ENCODE measurements around the gene PLCB1.

Gene PLCB1

DNA sequence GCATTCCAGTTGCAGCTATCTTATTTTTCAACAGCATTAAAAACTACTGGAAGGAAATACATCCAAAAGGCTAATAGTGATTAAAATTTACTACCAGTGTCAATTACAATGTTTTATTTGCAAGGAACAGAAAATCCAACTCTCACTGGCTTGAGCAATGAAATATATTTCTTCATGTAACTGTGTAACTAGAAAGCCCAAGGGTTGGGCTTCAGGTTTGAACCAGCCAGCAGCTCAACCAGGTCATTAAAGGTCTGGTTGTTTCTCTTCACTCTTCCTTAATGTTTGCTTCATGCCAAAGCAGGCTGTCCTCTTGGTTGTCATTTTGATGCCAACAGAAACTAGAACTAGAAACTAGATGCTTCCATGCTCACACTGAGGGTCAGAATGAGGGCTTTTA, 437.7 kb downstream of the PLCB1 start:
- H3K9ac ChIP-seq (ENCODE audit: low read length), result no peak overlapping the region
- H3K18ac ChIP-seq (ENCODE audit: low read length), result no peak overlapping the region
- H3K4me1 ChIP-seq (ENCODE audit: control insufficient read depth in 1 of 2, insufficient read depth in 2 of 2, low read length in 2 of 2), result no peaks in the 10 kb centered on the region
- no peak overlapping the region for H3K23ac ChIP-seq (ENCODE audit: low read length)
- no peak overlapping the region for H4K12ac ChIP-seq (ENCODE audit: low read depth, low read length)
- no peak overlapping the region for H2BK12ac ChIP-seq (ENCODE audit: low read length)
- H2AFZ ChIP-seq (ENCODE audit: insufficient read depth, low read length, poor library complexity), result no peak overlapping the region
- no peaks in the 10 kb centered on the region for H3K27me3 ChIP-seq (ENCODE audit: insufficient read depth, low read length)
- no peaks in the 10 kb centered on the region for H3K79me1 ChIP-seq (ENCODE audit: low read length)
- no peak for DNase-seq
- no peak overlapping the region for H3K27ac ChIP-seq (ENCODE audit: low read depth, low read length)
- H4K8ac ChIP-seq (ENCODE audit: low read depth, low read length), result no peak overlapping the region
- H3K4ac ChIP-seq (ENCODE audit: low read depth, low read length), result no peak overlapping the region
- H2BK120ac ChIP-seq (ENCODE audit: insufficient read depth, low read length, poor library complexity), result no peak overlapping the region
- no peak overlapping the region for H4K91ac ChIP-seq (ENCODE audit: low read depth, low read length)
- H2AK5ac ChIP-seq (ENCODE audit: low read length), result no peak overlapping the region
- no peaks in the 10 kb centered on the region for H3K36me3 ChIP-seq (ENCODE audit: control insufficient read depth in 1 of 2, insufficient read depth in 2 of 2, low read length in 2 of 2)
- H2BK5ac ChIP-seq (ENCODE audit: low read depth, low read length, poor library complexity), result no peak overlapping the region
- H3K9me3 ChIP-seq (ENCODE audit: insufficient read depth, low read depth, low read length), result no peaks in the 10 kb centered on the region
- H3K4me3 ChIP-seq (ENCODE audit: low read depth, low read length), result no peak overlapping the region
- H3K4me2 ChIP-seq (ENCODE audit: low read length), result no peak overlapping the region
- no peak overlapping the region for H3K14ac ChIP-seq (ENCODE audit: low read length)
- H3K79me2 ChIP-seq (ENCODE audit: control insufficient read depth, insufficient read depth, low read length, poor library complexity), result no peaks in the 10 kb centered on the region

- no peak overlapping the region for H2BK120ac ChIP-seq (ENCODE audit: insufficient read depth, low read length, poor library complexity)
- no peaks in the 10 kb centered on the region for H3K4me1 ChIP-seq (ENCODE audit: control insufficient read depth in 1 of 2, insufficient read depth in 2 of 2, low read length in 2 of 2)
- no peak overlapping the region for H3K14ac ChIP-seq (ENCODE audit: low read length)
- H2BK5ac ChIP-seq (ENCODE audit: low read depth, low read length, poor library complexity), result no peak overlapping the region
- no peak overlapping the region for H4K8ac ChIP-seq (ENCODE audit: low read depth, low read length)
- no peaks in the 10 kb centered on the region for H3K9me3 ChIP-seq (ENCODE audit: insufficient read depth, low read depth, low read length)
- no peaks in the 10 kb centered on the region for H3K27me3 ChIP-seq (ENCODE audit: insufficient read depth, low read length)
- no peak overlapping the region for H4K12ac ChIP-seq (ENCODE audit: low read depth, low read length)
- no peak for DNase-seq
- H2BK12ac ChIP-seq (ENCODE audit: low read length), result no peak overlapping the region
- H3K27ac ChIP-seq (ENCODE audit: low read depth, low read length), result no peak overlapping the region
- no peak overlapping the region for H3K18ac ChIP-seq (ENCODE audit: low read length)
- no peak overlapping the region for H3K4ac ChIP-seq (ENCODE audit: low read depth, low read length)
- no CpG with 5 or more reads among the region's 2 CpGs for WGBS (ENCODE audit: extremely low coverage, insufficient coverage, insufficient read length)
- H3K4me2 ChIP-seq (ENCODE audit: low read length), result no peak overlapping the region
- no peaks in the 10 kb centered on the region for H3K36me3 ChIP-seq (ENCODE audit: control insufficient read depth in 1 of 2, insufficient read depth in 2 of 2, low read length in 2 of 2)
- no peak overlapping the region for H3K4me3 ChIP-seq (ENCODE audit: low read depth, low read length)
- H3K23ac ChIP-seq (ENCODE audit: low read length), result no peak overlapping the region
- no peak overlapping the region for H2AK5ac ChIP-seq (ENCODE audit: low read length)
- H3K79me2 ChIP-seq (ENCODE audit: control insufficient read depth, insufficient read depth, low read length, poor library complexity), result no peaks in the 10 kb centered on the region
- H3K79me1 ChIP-seq (ENCODE audit: low read length), result no peaks in the 10 kb centered on the region
- no peak overlapping the region for H2AFZ ChIP-seq (ENCODE audit: insufficient read depth, low read length, poor library complexity)
- H3K9ac ChIP-seq (ENCODE audit: low read length), result no peak overlapping the region
- no peak overlapping the region for H4K91ac ChIP-seq (ENCODE audit: low read depth, low read length)
Measured at GRCh38 chr20:8571611-8572010, 439.5 kb downstream of the PLCB1 start.

- Histone ChIP-seq H3K9me3 (ENCODE audit: insufficient read depth, low read depth, low read length) (no peaks in the 10 kb centered on the region), H4K91ac (ENCODE audit: low read depth, low read length) (no peak overlapping the region), H3K4me1 (ENCODE audit: control insufficient read depth in 1 of 2, insufficient read depth in 2 of 2, low read length in 2 of 2) (no peaks in the 10 kb centered on the region), H3K23ac (ENCODE audit: low read length) (no peak overlapping the region), H3K4me2 (ENCODE audit: low read length) (no peak overlapping the region), H3K79me2 (ENCODE audit: control insufficient read depth, insufficient read depth, low read length, poor library complexity) (no peaks in the 10 kb centered on the region), H3K14ac (ENCODE audit: low read length) (no peak overlapping the region), H4K8ac (ENCODE audit: low read depth, low read length) (no peak overlapping the region), H2AK5ac (ENCODE audit: low read length) (no peak overlapping the region), H2BK120ac (ENCODE audit: insufficient read depth, low read length, poor library complexity) (no peak overlapping the region), H3K9ac (ENCODE audit: low read length) (no peak overlapping the region), H3K79me1 (ENCODE audit: low read length) (no peaks in the 10 kb centered on the region), H3K18ac (ENCODE audit: low read length) (no peak overlapping the region), H3K27ac (ENCODE audit: low read depth, low read length) (no peak overlapping the region), H3K4me3 (ENCODE audit: low read depth, low read length) (no peak overlapping the region), H4K12ac (ENCODE audit: low read depth, low read length) (no peak overlapping the region), H2BK12ac (ENCODE audit: low read length) (no peak overlapping the region), H2BK5ac (ENCODE audit: low read depth, low read length, poor library complexity) (no peak overlapping the region), H3K4ac (ENCODE audit: low read depth, low read length) (no peak overlapping the region), H2AFZ (ENCODE audit: insufficient read depth, low read length, poor library complexity) (no peak overlapping the region), H3K27me3 (ENCODE audit: insufficient read depth, low read length) (no peaks in the 10 kb centered on the region), H3K36me3 (ENCODE audit: control insufficient read depth in 1 of 2, insufficient read depth in 2 of 2, low read length in 2 of 2) (no peaks in the 10 kb centered on the region)
- no peak for DNase-seq
Measured at GRCh38 chr20:8573686-8574085, 441.6 kb downstream of the PLCB1 start.

- Histone ChIP-seq H3K79me1 (ENCODE audit: low read length) (no peaks in the 10 kb centered on the region), H4K91ac (ENCODE audit: low read depth, low read length) (no peak overlapping the region), H4K12ac (ENCODE audit: low read depth, low read length) (no peak overlapping the region), H4K8ac (ENCODE audit: low read depth, low read length) (no peak overlapping the region), H3K9ac (ENCODE audit: low read length) (no peak overlapping the region), H2AFZ (ENCODE audit: insufficient read depth, low read length, poor library complexity) (no peak overlapping the region), H2BK12ac (ENCODE audit: low read length) (no peak overlapping the region), H2BK5ac (ENCODE audit: low read depth, low read length, poor library complexity) (no peak overlapping the region), H3K23ac (ENCODE audit: low read length) (no peak overlapping the region), H3K27me3 (ENCODE audit: insufficient read depth, low read length) (no peaks in the 10 kb centered on the region), H3K36me3 (ENCODE audit: control insufficient read depth in 1 of 2, insufficient read depth in 2 of 2, low read length in 2 of 2) (no peaks in the 10 kb centered on the region), H3K18ac (ENCODE audit: low read length) (no peak overlapping the region), H3K4me3 (ENCODE audit: low read depth, low read length) (no peak overlapping the region), H3K4me2 (ENCODE audit: low read length) (no peak overlapping the region), H3K79me2 (ENCODE audit: control insufficient read depth, insufficient read depth, low read length, poor library complexity) (no peaks in the 10 kb centered on the region), H2BK120ac (ENCODE audit: insufficient read depth, low read length, poor library complexity) (no peak overlapping the region), H3K4me1 (ENCODE audit: control insufficient read depth in 1 of 2, insufficient read depth in 2 of 2, low read length in 2 of 2) (no peaks in the 10 kb centered on the region), H3K14ac (ENCODE audit: low read length) (no peak overlapping the region), H3K27ac (ENCODE audit: low read depth, low read length) (no peak overlapping the region), H2AK5ac (ENCODE audit: low read length) (no peak overlapping the region), H3K9me3 (ENCODE audit: insufficient read depth, low read depth, low read length) (no peaks in the 10 kb centered on the region), H3K4ac (ENCODE audit: low read depth, low read length) (no peak overlapping the region)
- WGBS (ENCODE audit: extremely low coverage, insufficient coverage, insufficient read length), result no CpG with 5 or more reads among the region's 3 CpGs
- DNase-seq, result no peak
Measured at GRCh38 chr20:8575114-8575513, 443.0 kb downstream of the PLCB1 start.

Measured in trophoblast cell (in vitro differentiated cells and primary cell).